ENCODE data around the gene SP2. TPM values are rescaled to one million over a fixed set of nuclear protein-coding genes. Genes with fewer than 3 reads are reported as not detected.
A peak's percentile ranks its signal among the peaks of the same experiment; 100 is the strongest.

SP2 gene
- total RNA-seq, 6 experiments from 2014 or later, result 3.1 to 7.9 (median 5.5) TPM

GRCh38 chr17:47927821-47928400 is 31.9 kb downstream of the SP2 start:
- H3K36me3 ChIP-seq, result peaks cover 0 to 20% (median 7%) of the 10 kb centered on the region in 4 donors
- intact Hi-C loops (cut with DNase I), result no loop called here
- peak in 1 of 3 donors; percentile 27 for DNase-seq

GRCh38 chr17:47928415-47928814 is 32.4 kb downstream of the SP2 start:
- Histone ChIP-seq H3K4me3 (no peak overlapping the region), H3K27ac (no peak overlapping the region), H3K27me3 (no peaks in the 10 kb centered on the region), H3K36me3 (peaks cover 0 to 16% (median 4%) of the 10 kb centered on the region in 4 donors), H3K4me1 (peaks cover 0 to 18% (median 0%) of the 10 kb centered on the region in 4 donors), H3K9me3 (no peaks in the 10 kb centered on the region)
- 64% methylated on average over 2 of the region's 2 CpGs for WGBS (ENCODE audit: insufficient coverage, low coverage, low lambda C conversion rate, missing lambda C conversion rate)
- ATAC-seq, result no peak
- no peak for DNase-seq
- TF ChIP-seq CTCF (IDR thresholded peaks at IDR 0.05) (no peak), POLR2A (IDR thresholded peaks at IDR 0.05) (no peak)
- intact Hi-C loops (cut with DNase I), result no loop called here

More at GRCh38 chr17:47927821-47928400, 31.9 kb downstream of the SP2 start:
- H3K27me3 ChIP-seq, result no peaks in the 10 kb centered on the region
- 95% methylated on average over 12 of the region's 20 CpGs for WGBS (ENCODE audit: insufficient coverage, low coverage, low lambda C conversion rate, missing lambda C conversion rate)
- H3K9me3 ChIP-seq, result no peaks in the 10 kb centered on the region
- H3K4me3 ChIP-seq, result no peak overlapping the region
- ATAC-seq, result no peak
- TF ChIP-seq CTCF (IDR thresholded peaks at IDR 0.05) (no peak), POLR2A (IDR thresholded peaks at IDR 0.05) (no peak)
- H3K4me1 ChIP-seq, result peaks cover 0 to 18% (median 0%) of the 10 kb centered on the region in 4 donors
- no peak overlapping the region for H3K27ac ChIP-seq

GRCh38 chr17:47929218-47930000 is 33.4 kb downstream of the SP2 start:
- ATAC-seq (no peak), DNase-seq (no peak)
- Histone ChIP-seq H3K27me3 (no peaks in the 10 kb centered on the region), H3K36me3 (peaks cover 0 to 14% (median 4%) of the 10 kb centered on the region in 4 donors), H3K4me1 (peaks cover 0 to 17% (median 0%) of the 10 kb centered on the region in 4 donors), H3K9me3 (no peaks in the 10 kb centered on the region), H3K4me3 (no peak overlapping the region), H3K27ac (no peak overlapping the region)
- no peak for TF ChIP-seq CTCF (IDR thresholded peaks at IDR 0.05)
- no peak for TF ChIP-seq POLR2A (IDR thresholded peaks at IDR 0.05)
- intact Hi-C loops (cut with DNase I), result no loop called here
- 83% methylated on average over 4 of the region's 10 CpGs for WGBS (ENCODE audit: insufficient coverage, low coverage, low lambda C conversion rate, missing lambda C conversion rate)

- Histone ChIP-seq H3K27ac (no peak overlapping the region), H3K36me3 (peaks cover 0 to 4% (median under 1%) of the 10 kb centered on the region in 4 donors), H3K9me3 (no peaks in the 10 kb centered on the region), H3K27me3 (no peaks in the 10 kb centered on the region), H3K4me3 (no peak overlapping the region), H3K4me1 (no peaks in the 10 kb centered on the region)
- intact Hi-C loops (cut with DNase I), result no loop called here
- no peak for ATAC-seq
- no peak for TF ChIP-seq POLR2A (IDR thresholded peaks at IDR 0.05)
- no peak for TF ChIP-seq CTCF (IDR thresholded peaks at IDR 0.05)
- no peak for DNase-seq
- 63% methylated on average over 4 of the region's 4 CpGs for WGBS (ENCODE audit: insufficient coverage, low coverage, low lambda C conversion rate, missing lambda C conversion rate)
Measured at GRCh38 chr17:47931848-47932247, 35.8 kb downstream of the SP2 start.
